ENCODE results near the gene TNIK.

DNA sequence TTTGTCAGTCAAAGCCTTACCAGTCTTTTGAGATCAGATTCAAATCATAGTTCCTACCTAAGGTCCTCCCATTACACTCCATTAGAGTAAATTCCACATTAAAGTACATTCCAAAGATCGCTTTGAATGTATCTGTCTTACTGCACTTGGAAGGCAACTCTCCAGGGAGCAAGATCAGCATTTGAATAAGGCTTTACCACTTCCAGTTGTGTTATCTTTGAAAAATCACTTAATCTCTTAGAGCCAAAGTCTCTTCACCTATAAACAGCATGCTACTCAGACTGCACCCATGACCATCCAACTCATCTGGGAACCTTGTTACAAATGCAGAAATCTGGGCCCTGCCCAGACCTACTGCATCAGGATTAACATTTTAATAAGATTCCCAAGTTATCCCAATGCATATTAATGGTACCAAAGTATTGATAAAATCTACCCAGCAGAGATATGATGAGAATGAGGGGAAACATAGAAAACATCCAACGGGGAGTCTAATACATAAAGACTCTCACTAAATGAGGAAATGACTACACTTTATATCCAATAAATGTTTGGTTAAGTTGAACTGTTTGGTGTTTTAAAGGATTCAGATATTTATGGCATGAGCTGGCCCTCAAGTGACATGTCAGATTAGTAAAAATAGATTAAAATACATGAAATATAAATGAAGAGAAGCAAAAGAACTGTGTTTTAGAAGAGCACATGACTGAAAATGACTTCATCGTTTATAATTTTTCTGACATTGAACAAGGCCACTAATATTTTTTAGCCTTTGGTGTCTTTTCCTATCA, 75.9 kb downstream of the TNIK start:
- TF ChIP-seq CTCF (IDR thresholded peaks at IDR 0.05; ENCODE audit: low read depth, low read length) (no peak), POLR2A (IDR thresholded peaks at IDR 0.05; ENCODE audit: extremely low read depth, insufficient read length) (no peak), MYC (IDR thresholded peaks at IDR 0.05; ENCODE audit: low read depth, low read length) (no peak)

Measured in NB4 (cell line).